ENCODE data around the gene FLNB.

Gene FLNB

GRCh38 chr3:57989646-57990045, 18.6 kb upstream of the FLNB start:
- Histone ChIP-seq H3K9ac (ENCODE audit: low read depth, low read length, poor library complexity, severe bottlenecking) (no peak overlapping the region), H3K36me3 (ENCODE audit: insufficient read depth, low read length) (no peaks in the 10 kb centered on the region), H3K9me3 (ENCODE audit: insufficient read depth, low read depth, low read length) (no peaks in the 10 kb centered on the region), H3K4me1 (ENCODE audit: insufficient read depth, low read length, poor library complexity, severe bottlenecking) (peaks cover 10% of the 10 kb centered on the region), H3K4me2 (ENCODE audit: low read depth, low read length, poor library complexity, severe bottlenecking) (no peak overlapping the region), H3K79me2 (ENCODE audit: insufficient read depth, low read length) (no peaks in the 10 kb centered on the region), H2AFZ (ENCODE audit: low read length) (no peak overlapping the region), H4K20me1 (ENCODE audit: insufficient read depth, low read length, poor library complexity, severe bottlenecking) (no peaks in the 10 kb centered on the region), H3K4me3 (ENCODE audit: low read length, poor library complexity, severe bottlenecking) (no peak overlapping the region), H3K27me3 (ENCODE audit: insufficient read depth, low read length, poor library complexity, severe bottlenecking) (no peaks in the 10 kb centered on the region), H3K9me2 (replicated peaks; ENCODE audit: low read depth, low read length) (no peaks in the 10 kb centered on the region), H3F3A (ENCODE audit: low read depth) (no peaks in the 10 kb centered on the region)
- no peak for TF ChIP-seq CTCF (conservative IDR thresholded peaks at IDR 0.05; ENCODE audit: low read length)
- TF ChIP-seq EZH2phosphoT487 (IDR thresholded peaks at IDR 0.05; ENCODE audit: borderline replicate concordance) = no peak

- Histone ChIP-seq H3K9me3 (ENCODE audit: insufficient read depth, low read depth, low read length) (no peaks in the 10 kb centered on the region), H3K4me2 (ENCODE audit: low read depth, low read length, poor library complexity, severe bottlenecking) (no peak overlapping the region), H3K4me3 (ENCODE audit: low read length, poor library complexity, severe bottlenecking) (no peak overlapping the region), H3K9ac (ENCODE audit: low read depth, low read length, poor library complexity, severe bottlenecking) (no peak overlapping the region), H3K9me2 (replicated peaks; ENCODE audit: low read depth, low read length) (no peaks in the 10 kb centered on the region), H3K27me3 (ENCODE audit: insufficient read depth, low read length, poor library complexity, severe bottlenecking) (no peaks in the 10 kb centered on the region), H4K20me1 (ENCODE audit: insufficient read depth, low read length, poor library complexity, severe bottlenecking) (no peaks in the 10 kb centered on the region), H2AFZ (ENCODE audit: low read length) (no peak overlapping the region), H3K4me1 (ENCODE audit: insufficient read depth, low read length, poor library complexity, severe bottlenecking) (no peaks in the 10 kb centered on the region), H3K79me2 (ENCODE audit: insufficient read depth, low read length) (no peaks in the 10 kb centered on the region), H3F3A (ENCODE audit: low read depth) (no peaks in the 10 kb centered on the region), H3K36me3 (ENCODE audit: insufficient read depth, low read length) (no peaks in the 10 kb centered on the region)
- TF ChIP-seq EZH2phosphoT487 (IDR thresholded peaks at IDR 0.05; ENCODE audit: borderline replicate concordance) (no peak), CTCF (conservative IDR thresholded peaks at IDR 0.05; ENCODE audit: low read length) (no peak)
These were observed 15.6 kb upstream of the FLNB start for GRCh38 chr3:57992452-57993213.

DNA sequence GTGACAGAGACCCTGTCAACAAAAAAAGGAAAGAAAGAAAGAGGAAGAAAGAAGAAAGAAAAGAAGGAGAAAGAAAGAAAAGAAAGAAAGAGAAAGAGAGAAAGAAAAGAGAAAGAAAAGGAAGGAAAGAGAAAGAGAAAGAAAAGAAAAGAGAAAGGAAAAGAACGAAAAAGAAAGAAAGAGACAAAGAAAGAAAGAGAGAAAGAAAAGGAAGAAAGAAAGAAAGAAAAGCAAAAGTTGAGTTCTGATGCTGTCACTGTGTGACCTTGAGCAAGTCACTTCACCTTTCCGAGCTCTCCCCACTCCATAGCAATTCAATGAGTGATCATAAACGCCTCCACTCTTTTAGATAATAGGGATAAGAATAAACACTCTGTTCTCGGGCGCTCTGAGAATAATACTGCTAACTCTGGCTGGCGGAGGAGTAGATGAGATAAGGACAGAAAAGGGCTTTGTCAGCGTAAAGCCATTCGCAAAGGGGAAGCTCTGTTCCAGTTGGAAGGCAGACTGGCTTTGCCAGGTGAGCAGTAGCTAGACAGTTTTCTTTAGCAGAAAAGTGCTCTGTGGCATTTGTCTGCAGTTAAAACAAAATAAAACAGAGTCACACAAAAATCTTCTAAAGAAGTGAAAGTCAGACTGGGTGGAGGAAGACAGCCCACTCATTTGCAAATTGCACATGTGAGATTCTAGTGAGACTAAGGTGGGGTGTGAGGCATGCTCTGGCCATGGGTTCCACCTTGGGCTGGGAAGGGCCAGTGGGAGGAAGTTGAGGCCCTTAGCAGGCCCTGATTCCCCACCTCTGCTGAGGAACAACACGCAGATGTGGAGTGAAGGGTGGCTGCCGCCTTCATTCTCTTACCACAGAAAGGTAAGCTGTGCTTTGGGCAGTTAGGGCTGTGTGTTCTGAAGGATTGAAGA, 9.6 kb upstream of the FLNB start:
- Histone ChIP-seq H3K9ac (ENCODE audit: low read depth, low read length, poor library complexity, severe bottlenecking) (no peak overlapping the region), H3F3A (ENCODE audit: low read depth) (no peaks in the 10 kb centered on the region), H3K9me3 (ENCODE audit: insufficient read depth, low read depth, low read length) (no peaks in the 10 kb centered on the region), H2AFZ (ENCODE audit: low read length) (peak overlapping the region; percentile 56), H3K79me2 (ENCODE audit: insufficient read depth, low read length) (no peaks in the 10 kb centered on the region), H3K36me3 (ENCODE audit: insufficient read depth, low read length) (no peaks in the 10 kb centered on the region), H3K4me2 (ENCODE audit: low read depth, low read length, poor library complexity, severe bottlenecking) (peak overlapping the region; percentile 14), H3K9me2 (replicated peaks; ENCODE audit: low read depth, low read length) (no peaks in the 10 kb centered on the region), H3K4me1 (ENCODE audit: insufficient read depth, low read length, poor library complexity, severe bottlenecking) (peaks cover 7% of the 10 kb centered on the region), H4K20me1 (ENCODE audit: insufficient read depth, low read length, poor library complexity, severe bottlenecking) (no peaks in the 10 kb centered on the region), H3K27me3 (ENCODE audit: insufficient read depth, low read length, poor library complexity, severe bottlenecking) (no peaks in the 10 kb centered on the region), H3K4me3 (ENCODE audit: low read length, poor library complexity, severe bottlenecking) (no peak overlapping the region)
- no peak for TF ChIP-seq EZH2phosphoT487 (IDR thresholded peaks at IDR 0.05; ENCODE audit: borderline replicate concordance)
- TF ChIP-seq CTCF (conservative IDR thresholded peaks at IDR 0.05; ENCODE audit: low read length) = no peak

Measured in Loucy (cell line).